ENCODE data around the gene ARFGEF3.

- TF ChIP-seq EP300 (IDR thresholded peaks at IDR 0.05) (no peak), CTCF (IDR thresholded peaks at IDR 0.05) (no peak), POLR2AphosphoS5 (IDR thresholded peaks at IDR 0.05) (no peak), POLR2A (IDR thresholded peaks at IDR 0.05) (no peak)
Measured at GRCh38 chr6:138261116-138261780, 99.5 kb downstream of the ARFGEF3 start.
